Measurements from ENCODE around the gene SPATA19. TPM values are rescaled to one million over a fixed set of nuclear protein-coding genes. Genes with fewer than 3 reads are reported as not detected.
"Not testable (repeated sequence)": the region's sequence is repeated elsewhere in the genome, so short reads cannot be mapped to it uniquely, and the experiment has no call there.

The SPATA19 gene
- total RNA-seq, 1 donor from 2014 or later, result not detected

DNA sequence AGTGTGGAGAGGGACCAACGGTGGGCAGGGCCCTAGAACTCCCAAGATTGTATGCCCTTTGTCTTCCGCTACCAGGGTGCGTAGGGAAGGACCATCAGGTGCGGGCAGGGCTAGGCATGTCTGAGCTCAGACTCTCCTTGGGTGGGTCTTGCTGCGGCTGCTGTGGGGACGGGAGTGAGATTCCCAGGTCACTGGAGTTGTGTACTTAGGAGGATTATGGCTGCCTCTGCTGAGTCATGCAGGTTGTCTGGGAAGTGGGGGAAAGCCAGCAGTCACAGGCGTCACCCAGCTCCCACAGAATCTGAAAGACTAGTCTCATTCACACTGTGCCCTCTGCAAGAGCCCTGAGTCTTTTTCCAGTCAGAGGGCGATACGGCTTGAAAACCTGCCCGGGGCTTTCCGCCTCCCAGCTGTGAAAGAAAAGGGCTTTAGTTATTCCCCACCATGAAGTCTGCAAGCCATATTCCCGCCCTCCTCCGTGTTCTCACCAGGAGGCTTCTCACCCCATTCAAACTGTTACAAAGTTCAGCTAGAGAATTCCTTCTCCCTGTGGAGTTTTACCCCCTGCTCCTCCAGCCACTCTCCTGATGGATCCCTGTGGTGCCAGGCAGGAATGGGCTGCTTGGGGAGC lies 9.1 kb upstream of the SPATA19 start:
- H3K27me3 Mint-ChIP-seq, result peaks cover 58% of the 10 kb centered on the region
- H3K4me3 Mint-ChIP-seq, result not testable (repeated sequence)

GRCh38 chr11:133844217-133844616 lies 1.1 kb downstream of the SPATA19 start:
- no peak for DNase-seq
- H3K27me3 Mint-ChIP-seq, result peaks cover 12% of the 10 kb centered on the region
- no peak overlapping the region for H3K4me3 Mint-ChIP-seq
- intact Hi-C loops (cut with micrococcal nuclease), result no loop called here
- H3K27ac Mint-ChIP-seq, result no peak overlapping the region
- H3K9me3 Mint-ChIP-seq, result no peaks in the 10 kb centered on the region
- no peaks in the 10 kb centered on the region for H3K4me1 Mint-ChIP-seq
- no peaks in the 10 kb centered on the region for H3K36me3 Mint-ChIP-seq (ENCODE audit: low read depth)

More for the DNA sequence above, 9.1 kb upstream of the SPATA19 start:
- H3K27ac Mint-ChIP-seq; H3K4me1 Mint-ChIP-seq; DNase-seq; H3K36me3 Mint-ChIP-seq (ENCODE audit: low read depth); H3K9me3 Mint-ChIP-seq; intact Hi-C loops (cut with micrococcal nuclease): not testable (repeated sequence)

DNA sequence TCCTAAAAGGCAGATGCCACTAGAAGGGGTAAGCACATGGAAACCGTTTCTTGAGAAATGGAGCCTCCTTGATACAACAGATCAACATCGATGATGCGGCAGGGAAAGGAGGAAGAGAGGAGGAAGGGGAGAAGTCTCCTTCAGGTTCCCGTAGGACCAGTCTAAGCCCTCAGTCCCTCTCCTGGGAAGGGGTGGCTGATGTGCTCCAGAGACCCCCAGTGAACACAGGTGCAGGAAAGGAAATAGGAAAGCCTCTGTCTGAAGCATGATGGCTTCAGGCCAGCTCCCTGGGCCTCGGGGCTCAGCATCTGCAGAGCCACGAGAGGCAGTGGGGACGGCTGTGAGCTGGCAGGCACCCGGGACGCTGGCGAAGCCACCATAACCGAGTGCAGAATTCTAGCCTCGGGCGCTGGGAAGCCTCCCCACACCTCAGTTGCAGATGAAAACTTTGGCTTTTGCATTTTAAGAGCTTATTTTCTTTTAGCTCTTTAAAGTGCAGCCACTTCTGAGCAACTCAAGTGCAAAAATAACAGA lies 1.8 kb downstream of the SPATA19 start:
- no peaks in the 10 kb centered on the region for H3K36me3 Mint-ChIP-seq (ENCODE audit: low read depth)
- no peaks in the 10 kb centered on the region for H3K4me1 Mint-ChIP-seq
- H3K27me3 Mint-ChIP-seq, result peaks cover 9% of the 10 kb centered on the region
- DNase-seq, result no peak
- H3K9me3 Mint-ChIP-seq, result no peaks in the 10 kb centered on the region
- intact Hi-C loops (cut with micrococcal nuclease), result no loop called here
- H3K27ac Mint-ChIP-seq, result no peak overlapping the region
- no peak overlapping the region for H3K4me3 Mint-ChIP-seq

DNA sequence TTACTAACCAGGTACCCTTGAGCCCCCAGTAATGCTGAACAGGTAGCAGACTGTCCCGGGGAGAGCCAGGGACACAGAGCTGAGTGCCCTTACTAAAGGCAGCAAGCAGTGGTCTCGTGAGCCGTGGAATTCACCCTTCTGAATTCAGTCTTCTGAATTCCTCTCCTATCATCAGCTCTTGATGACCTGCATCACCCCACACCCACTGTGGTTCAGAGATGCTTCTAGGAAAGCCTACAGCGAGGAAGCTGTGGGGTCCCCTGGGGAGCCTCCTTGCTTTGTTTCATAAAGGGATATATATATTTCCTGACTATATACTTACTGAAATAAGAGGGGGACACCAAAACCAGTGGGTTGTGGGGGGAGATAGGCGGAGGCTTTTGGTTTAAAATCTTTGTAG lies 2.6 kb downstream of the SPATA19 start:
- peaks cover 3% of the 10 kb centered on the region for H3K27me3 Mint-ChIP-seq
- H3K9me3 Mint-ChIP-seq, result no peaks in the 10 kb centered on the region
- DNase-seq, result no peak
- no peak overlapping the region for H3K4me3 Mint-ChIP-seq
- no peaks in the 10 kb centered on the region for H3K36me3 Mint-ChIP-seq (ENCODE audit: low read depth)
- no peak overlapping the region for H3K27ac Mint-ChIP-seq
- no peaks in the 10 kb centered on the region for H3K4me1 Mint-ChIP-seq
- intact Hi-C loops (cut with micrococcal nuclease), result no loop called here

- Mint-ChIP-seq H3K27ac (no peak overlapping the region), H3K36me3 (ENCODE audit: low read depth) (no peaks in the 10 kb centered on the region)
Measured at GRCh38 chr11:133842053-133842452, 3.3 kb downstream of the SPATA19 start.

GRCh38 chr11:133841279-133842043 lies 3.9 kb downstream of the SPATA19 start:
- DNase-seq, result no peak
- H3K4me1 Mint-ChIP-seq, result no peaks in the 10 kb centered on the region
- H3K4me3 Mint-ChIP-seq, result no peak overlapping the region
- H3K27ac Mint-ChIP-seq, result no peak overlapping the region
- H3K9me3 Mint-ChIP-seq, result no peaks in the 10 kb centered on the region
- intact Hi-C loops (cut with micrococcal nuclease), result no loop called here
- no peaks in the 10 kb centered on the region for H3K27me3 Mint-ChIP-seq
- no peaks in the 10 kb centered on the region for H3K36me3 Mint-ChIP-seq (ENCODE audit: low read depth)

More at GRCh38 chr11:133842053-133842452, 3.3 kb downstream of the SPATA19 start:
- intact Hi-C loops (cut with micrococcal nuclease), result no loop called here
- H3K27me3 Mint-ChIP-seq, result peaks cover 2% of the 10 kb centered on the region
- no peak for DNase-seq
- no peaks in the 10 kb centered on the region for H3K4me1 Mint-ChIP-seq
- H3K9me3 Mint-ChIP-seq, result no peaks in the 10 kb centered on the region
- no peak overlapping the region for H3K4me3 Mint-ChIP-seq

DNA sequence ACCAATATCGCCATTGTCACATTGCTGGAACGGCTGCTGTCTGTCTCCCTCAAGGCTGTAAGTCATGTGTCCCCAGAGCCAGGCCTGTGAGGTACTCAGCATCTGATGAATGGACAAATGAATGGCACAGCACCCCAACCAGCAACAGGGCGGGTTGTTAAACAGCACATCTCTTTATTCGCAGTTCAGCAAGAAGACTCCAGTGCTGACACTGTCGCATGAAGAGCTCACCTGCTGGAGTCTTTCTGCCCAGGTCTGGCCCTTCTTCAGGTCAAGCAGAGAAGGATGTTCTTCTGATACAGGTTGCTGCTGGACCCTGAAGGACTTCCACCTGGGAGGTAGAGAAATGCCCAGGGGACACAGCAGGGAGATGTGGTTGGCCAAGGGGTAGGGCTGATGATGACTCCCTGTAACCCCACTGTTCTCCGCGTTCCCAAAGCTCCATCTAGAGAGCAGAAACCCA lies 4.8 kb downstream of the SPATA19 start:
- peak; percentile 44 for DNase-seq
- Mint-ChIP-seq H3K9me3 (no peaks in the 10 kb centered on the region), H3K4me3 (no peak overlapping the region), H3K27ac (no peak overlapping the region), H3K36me3 (ENCODE audit: low read depth) (no peaks in the 10 kb centered on the region), H3K4me1 (no peaks in the 10 kb centered on the region), H3K27me3 (no peaks in the 10 kb centered on the region)
- intact Hi-C loops (cut with micrococcal nuclease), result no loop called here

DNA sequence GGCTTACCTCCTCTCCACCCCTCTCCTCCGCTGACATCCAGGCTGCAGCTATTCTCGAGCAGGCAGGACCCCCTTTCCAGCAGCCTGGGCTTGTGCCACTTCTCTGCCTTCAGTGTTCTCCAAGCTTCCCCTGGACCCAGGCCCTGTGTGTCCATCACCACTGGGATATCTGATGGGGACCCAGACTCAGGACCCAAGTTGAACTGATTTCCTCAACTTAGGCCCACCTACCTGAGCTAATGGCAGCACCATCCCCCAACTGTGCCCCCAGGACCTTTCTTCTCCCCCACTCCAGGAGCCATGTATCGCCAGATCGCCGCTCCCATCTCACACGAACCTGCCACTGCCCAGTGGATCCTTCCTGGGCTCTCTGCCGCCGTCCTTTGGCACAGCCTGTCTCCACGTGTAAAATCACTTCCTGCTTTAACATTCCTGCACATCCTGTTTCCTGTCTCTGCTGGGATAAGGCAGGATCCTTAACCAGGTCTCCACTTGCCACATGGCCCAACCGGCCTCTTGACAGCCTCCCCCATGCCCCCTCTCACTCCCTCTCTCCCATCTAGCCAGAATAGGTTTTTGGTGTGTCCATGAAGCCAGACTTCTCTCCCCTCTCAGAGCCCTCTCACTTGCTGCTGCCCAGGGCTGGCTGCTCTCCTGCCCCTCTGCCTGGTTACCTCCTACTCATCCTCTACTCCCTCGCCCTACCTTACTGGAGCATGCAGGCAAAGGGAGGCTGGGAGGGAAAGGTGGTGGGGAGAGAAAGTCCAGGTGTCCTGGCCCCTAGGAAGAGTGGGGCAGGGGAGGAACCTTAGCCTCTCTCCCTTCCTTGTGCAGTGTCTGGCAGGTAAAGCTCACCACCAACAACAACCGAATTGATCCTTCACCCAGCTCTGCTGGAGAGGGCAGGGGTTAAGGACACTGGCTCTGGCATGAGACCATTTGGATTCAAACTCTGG lies 9.4 kb downstream of the SPATA19 start:
- Mint-ChIP-seq H3K27me3 (no peaks in the 10 kb centered on the region), H3K36me3 (ENCODE audit: low read depth) (no peaks in the 10 kb centered on the region), H3K4me1 (peaks cover 4% of the 10 kb centered on the region), H3K9me3 (no peaks in the 10 kb centered on the region), H3K4me3 (no peak overlapping the region), H3K27ac (no peak overlapping the region)
- intact Hi-C loops (cut with micrococcal nuclease), result loop anchor here (1.0 to 2.0 kb wide), 2 partner anchors 702 to 753 kb away; no protein-coding TSS in a partner anchor
- peak; percentile 50 for DNase-seq

- no peak overlapping the region for H3K4me3 Mint-ChIP-seq
- intact Hi-C loops (cut with micrococcal nuclease), result loop anchor here (1.0 to 2.0 kb wide), 2 partner anchors 701 to 752 kb away; no protein-coding TSS in a partner anchor
- DNase-seq, result peak; percentile 89
- H3K27ac Mint-ChIP-seq, result peak overlapping the region; percentile 55
- H3K36me3 Mint-ChIP-seq (ENCODE audit: low read depth), result no peaks in the 10 kb centered on the region
- no peaks in the 10 kb centered on the region for H3K27me3 Mint-ChIP-seq
- H3K9me3 Mint-ChIP-seq, result no peaks in the 10 kb centered on the region
- peaks cover 4% of the 10 kb centered on the region for H3K4me1 Mint-ChIP-seq
Measured at GRCh38 chr11:133834682-133835592, 10.4 kb downstream of the SPATA19 start.

- DNase-seq, result no peak
Measured at GRCh38 chr11:133833898-133834681, 11.2 kb downstream of the SPATA19 start.

GRCh38 chr11:133832991-133833897 lies 12.1 kb downstream of the SPATA19 start:
- no peaks in the 10 kb centered on the region for H3K27me3 Mint-ChIP-seq
- H3K9me3 Mint-ChIP-seq, result no peaks in the 10 kb centered on the region
- no peak overlapping the region for H3K27ac Mint-ChIP-seq
- H3K36me3 Mint-ChIP-seq (ENCODE audit: low read depth), result no peaks in the 10 kb centered on the region
- no peak overlapping the region for H3K4me3 Mint-ChIP-seq
- DNase-seq, result no peak
- peaks cover 4% of the 10 kb centered on the region for H3K4me1 Mint-ChIP-seq
- intact Hi-C loops (cut with micrococcal nuclease), result no loop called here

More at GRCh38 chr11:133833898-133834681, 11.2 kb downstream of the SPATA19 start:
- Mint-ChIP-seq H3K9me3 (no peaks in the 10 kb centered on the region), H3K27ac (peak overlapping the region; percentile 63), H3K4me3 (no peak overlapping the region), H3K27me3 (no peaks in the 10 kb centered on the region), H3K36me3 (ENCODE audit: low read depth) (no peaks in the 10 kb centered on the region), H3K4me1 (peaks cover 4% of the 10 kb centered on the region)
- intact Hi-C loops (cut with micrococcal nuclease), result loop anchor here (2.0 kb wide), 1 partner anchor 751 kb away; no protein-coding TSS in a partner anchor

All from activated CD4-positive, alpha-beta T cell treated with anti-CD3 and anti-CD28 coated beads, Interleukin-2, amount 10 ng/mL, durations not matched to agents 24 days and 14 days (primary cell).